ENCODE measurements around the gene RPUSD1. TPM values are rescaled to one million over a fixed set of nuclear protein-coding genes. Genes with fewer than 3 reads are reported as not detected.

RPUSD1 gene
- total and polyA plus RNA-seq, 2 donors (not counting 1 experiment from before 2014, with no cell fraction given), result 8.2 to 16.2 TPM

GRCh38 chr16:792221-792995 is 4.2 kb upstream of the RPUSD1 start:
- H2AFZ ChIP-seq (ENCODE audit: low read length), result no peak overlapping the region
- H3K27me3 ChIP-seq (ENCODE audit: control insufficient read depth, insufficient read depth, low read length), result no peaks in the 10 kb centered on the region
- TF ChIP-seq EZH2 (IDR thresholded peaks at IDR 0.05; ENCODE audit: low read length, missing control alignments), result no peak
- TF ChIP-seq, protein P1, sequence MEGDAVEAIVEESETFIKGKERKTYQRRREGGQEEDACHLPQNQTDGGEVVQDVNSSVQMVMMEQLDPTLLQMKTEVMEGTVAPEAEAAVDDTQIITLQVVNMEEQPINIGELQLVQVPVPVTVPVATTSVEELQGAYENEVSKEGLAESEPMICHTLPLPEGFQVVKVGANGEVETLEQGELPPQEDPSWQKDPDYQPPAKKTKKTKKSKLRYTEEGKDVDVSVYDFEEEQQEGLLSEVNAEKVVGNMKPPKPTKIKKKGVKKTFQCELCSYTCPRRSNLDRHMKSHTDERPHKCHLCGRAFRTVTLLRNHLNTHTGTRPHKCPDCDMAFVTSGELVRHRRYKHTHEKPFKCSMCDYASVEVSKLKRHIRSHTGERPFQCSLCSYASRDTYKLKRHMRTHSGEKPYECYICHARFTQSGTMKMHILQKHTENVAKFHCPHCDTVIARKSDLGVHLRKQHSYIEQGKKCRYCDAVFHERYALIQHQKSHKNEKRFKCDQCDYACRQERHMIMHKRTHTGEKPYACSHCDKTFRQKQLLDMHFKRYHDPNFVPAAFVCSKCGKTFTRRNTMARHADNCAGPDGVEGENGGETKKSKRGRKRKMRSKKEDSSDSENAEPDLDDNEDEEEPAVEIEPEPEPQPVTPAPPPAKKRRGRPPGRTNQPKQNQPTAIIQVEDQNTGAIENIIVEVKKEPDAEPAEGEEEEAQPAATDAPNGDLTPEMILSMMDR (conservative IDR thresholded peaks at IDR 0.05 in 1 of 2, IDR thresholded peaks at IDR 0.05 in 1 of 2; ENCODE audit: low read depth in 1 of 2, low read length in 2 of 2), result no peak
- no peak overlapping the region for H3K27ac ChIP-seq (ENCODE audit: insufficient read depth, low read length)
- H3K36me3 ChIP-seq (ENCODE audit: control insufficient read depth, insufficient read depth, low read length), result peaks cover 8% of the 10 kb centered on the region
- H3K79me2 ChIP-seq (ENCODE audit: control insufficient read depth, insufficient read depth, low read length), result peaks cover 14% of the 10 kb centered on the region
- no peak overlapping the region for H3K9ac ChIP-seq (ENCODE audit: insufficient read depth, low read length)
- no peaks in the 10 kb centered on the region for H4K20me1 ChIP-seq (ENCODE audit: control insufficient read depth, extremely low read depth, insufficient read depth, low read length)
- H3K9me3 ChIP-seq (ENCODE audit: control insufficient read depth, insufficient read depth, low read depth, low read length), result no peaks in the 10 kb centered on the region
- DNase-seq (ENCODE audit: low read depth in 2 of 2), result no peak
- H3K4me1 ChIP-seq (ENCODE audit: control insufficient read depth, extremely low read depth, insufficient read depth, low read length), result peaks cover 4% of the 10 kb centered on the region
- no peak overlapping the region for H3K4me3 ChIP-seq (replicated peaks in 1 of 4; ENCODE audit: control extremely low read depth in 1 of 4, insufficient read depth in 1 of 4, low read depth in 3 of 4, low read length in 4 of 4)
- H3K4me2 ChIP-seq (ENCODE audit: extremely low read depth, insufficient read depth, low read length), result no peak overlapping the region

DNA sequence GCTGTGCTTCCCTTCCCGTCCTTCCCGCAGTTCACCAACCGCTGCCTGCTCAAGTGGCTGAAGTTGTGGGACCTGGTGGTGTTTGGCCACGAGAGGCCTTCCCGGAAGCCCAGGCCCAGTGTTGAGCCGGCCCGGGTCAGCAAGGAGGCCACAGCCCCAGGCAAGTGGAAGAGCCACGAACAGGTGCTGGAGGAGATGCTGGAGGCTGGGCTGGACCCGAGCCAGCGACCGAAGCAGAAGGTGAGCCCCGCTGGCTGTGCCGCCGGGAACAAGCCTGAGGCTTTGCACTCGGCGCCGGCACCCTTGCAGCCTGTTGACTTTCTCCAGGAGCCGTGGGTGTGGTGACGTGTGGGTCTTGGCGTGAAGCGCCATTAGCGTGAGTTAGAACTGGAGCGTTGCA is 3.0 kb upstream of the RPUSD1 start:
- Histone ChIP-seq H3K4me1 (ENCODE audit: control insufficient read depth, extremely low read depth, insufficient read depth, low read length) (peaks cover 7% of the 10 kb centered on the region), H4K20me1 (ENCODE audit: control insufficient read depth, extremely low read depth, insufficient read depth, low read length) (no peaks in the 10 kb centered on the region), H3K4me3 (replicated peaks in 1 of 4; ENCODE audit: control extremely low read depth in 1 of 4, insufficient read depth in 1 of 4, low read depth in 3 of 4, low read length in 4 of 4) (no peak overlapping the region), H3K36me3 (ENCODE audit: control insufficient read depth, insufficient read depth, low read length) (peaks cover 11% of the 10 kb centered on the region), H3K27me3 (ENCODE audit: control insufficient read depth, insufficient read depth, low read length) (no peaks in the 10 kb centered on the region), H3K9ac (ENCODE audit: insufficient read depth, low read length) (no peak overlapping the region), H3K27ac (ENCODE audit: insufficient read depth, low read length) (no peak overlapping the region), H3K4me2 (ENCODE audit: extremely low read depth, insufficient read depth, low read length) (no peak overlapping the region), H2AFZ (ENCODE audit: low read length) (no peak overlapping the region), H3K79me2 (ENCODE audit: control insufficient read depth, insufficient read depth, low read length) (peaks cover 21% of the 10 kb centered on the region), H3K9me3 (ENCODE audit: control insufficient read depth, insufficient read depth, low read depth, low read length) (no peaks in the 10 kb centered on the region)
- no peak for DNase-seq (ENCODE audit: low read depth in 2 of 2)
- TF ChIP-seq EZH2 (IDR thresholded peaks at IDR 0.05; ENCODE audit: low read length, missing control alignments), result no peak
- TF ChIP-seq, protein P1 (conservative IDR thresholded peaks at IDR 0.05 in 1 of 2, IDR thresholded peaks at IDR 0.05 in 1 of 2; ENCODE audit: low read depth in 1 of 2, low read length in 2 of 2), result no peak

- no peaks in the 10 kb centered on the region for H3K9me3 ChIP-seq (ENCODE audit: control insufficient read depth, insufficient read depth, low read depth, low read length)
- peaks cover 7% of the 10 kb centered on the region for H3K4me1 ChIP-seq (ENCODE audit: control insufficient read depth, extremely low read depth, insufficient read depth, low read length)
- no peak overlapping the region for H3K27ac ChIP-seq (ENCODE audit: insufficient read depth, low read length)
- DNase-seq (ENCODE audit: low read depth in 2 of 2), result no peak
- no peak overlapping the region for H2AFZ ChIP-seq (ENCODE audit: low read length)
- no peak overlapping the region for H3K9ac ChIP-seq (ENCODE audit: insufficient read depth, low read length)
- H3K79me2 ChIP-seq (ENCODE audit: control insufficient read depth, insufficient read depth, low read length), result peaks cover 21% of the 10 kb centered on the region
- H3K27me3 ChIP-seq (ENCODE audit: control insufficient read depth, insufficient read depth, low read length), result no peaks in the 10 kb centered on the region
- H3K36me3 ChIP-seq (ENCODE audit: control insufficient read depth, insufficient read depth, low read length), result peaks cover 12% of the 10 kb centered on the region
- H3K4me3 ChIP-seq (replicated peaks in 1 of 4; ENCODE audit: control extremely low read depth in 1 of 4, insufficient read depth in 1 of 4, low read depth in 3 of 4, low read length in 4 of 4), result no peak overlapping the region
- no peaks in the 10 kb centered on the region for H4K20me1 ChIP-seq (ENCODE audit: control insufficient read depth, extremely low read depth, insufficient read depth, low read length)
- H3K4me2 ChIP-seq (ENCODE audit: extremely low read depth, insufficient read depth, low read length), result no peak overlapping the region
- TF ChIP-seq, protein P1 (conservative IDR thresholded peaks at IDR 0.05 in 1 of 2, IDR thresholded peaks at IDR 0.05 in 1 of 2; ENCODE audit: low read depth in 1 of 2, low read length in 2 of 2), result no peak
- no peak for TF ChIP-seq EZH2 (IDR thresholded peaks at IDR 0.05; ENCODE audit: low read length, missing control alignments)
Measured at GRCh38 chr16:790086-790485, 1.9 kb upstream of the RPUSD1 start.

Measured in fibroblast of lung (primary cell).